Measurements from ENCODE around the gene PLCB1.

The PLCB1 gene

GRCh38 chr20:8474027-8474668 lies 342.1 kb downstream of the PLCB1 start:
- in situ Hi-C loops (cut with MboI; ENCODE audit: low sequenced_read_pairs) = no loop called here

GRCh38 chr20:8476021-8476420 lies 344.0 kb downstream of the PLCB1 start:
- in situ Hi-C loops (cut with MboI; ENCODE audit: low sequenced_read_pairs) = no loop called here

- in situ Hi-C loops (cut with MboI; ENCODE audit: low sequenced_read_pairs) = no loop called here
These were observed 348.5 kb downstream of the PLCB1 start for GRCh38 chr20:8480597-8480996.

- in situ Hi-C loops (cut with MboI; ENCODE audit: low sequenced_read_pairs) = no loop called here
These were observed 355.6 kb downstream of the PLCB1 start for GRCh38 chr20:8487696-8488095.

- in situ Hi-C loops (cut with MboI; ENCODE audit: low sequenced_read_pairs) = no loop called here
These were observed 357.2 kb downstream of the PLCB1 start for GRCh38 chr20:8489094-8489883.

GRCh38 chr20:8490076-8490830 lies 358.2 kb downstream of the PLCB1 start:
- in situ Hi-C loops (cut with MboI; ENCODE audit: low sequenced_read_pairs) = no loop called here

- in situ Hi-C loops (cut with MboI; ENCODE audit: low sequenced_read_pairs) = no loop called here
These were observed 360.1 kb downstream of the PLCB1 start for GRCh38 chr20:8492173-8492572.

- in situ Hi-C loops (cut with MboI; ENCODE audit: low sequenced_read_pairs) = no loop called here
These were observed 366.5 kb downstream of the PLCB1 start for GRCh38 chr20:8498571-8498970.

- in situ Hi-C loops (cut with MboI; ENCODE audit: low sequenced_read_pairs) = no loop called here
These were observed 372.0 kb downstream of the PLCB1 start for GRCh38 chr20:8504030-8504429.

GRCh38 chr20:8505476-8506200 lies 373.6 kb downstream of the PLCB1 start:
- in situ Hi-C loops (cut with MboI; ENCODE audit: low sequenced_read_pairs) = no loop called here

- in situ Hi-C loops (cut with MboI; ENCODE audit: low sequenced_read_pairs) = no loop called here
These were observed 375.2 kb downstream of the PLCB1 start for GRCh38 chr20:8507231-8507630.

GRCh38 chr20:8509809-8510208 lies 377.7 kb downstream of the PLCB1 start:
- in situ Hi-C loops (cut with MboI; ENCODE audit: low sequenced_read_pairs) = no loop called here

- in situ Hi-C loops (cut with MboI; ENCODE audit: low sequenced_read_pairs) = no loop called here
These were observed 378.7 kb downstream of the PLCB1 start for GRCh38 chr20:8510808-8511207.

- in situ Hi-C loops (cut with MboI; ENCODE audit: low sequenced_read_pairs) = no loop called here
These were observed 379.9 kb downstream of the PLCB1 start for GRCh38 chr20:8512003-8512402.

GRCh38 chr20:8515810-8516435 lies 383.9 kb downstream of the PLCB1 start:
- in situ Hi-C loops (cut with MboI; ENCODE audit: low sequenced_read_pairs) = no loop called here

- in situ Hi-C loops (cut with MboI; ENCODE audit: low sequenced_read_pairs) = no loop called here
These were observed 386.8 kb downstream of the PLCB1 start for GRCh38 chr20:8518878-8519277.

- in situ Hi-C loops (cut with MboI; ENCODE audit: low sequenced_read_pairs) = no loop called here
These were observed 387.8 kb downstream of the PLCB1 start for GRCh38 chr20:8519887-8520286.

GRCh38 chr20:8522168-8522567 lies 390.1 kb downstream of the PLCB1 start:
- in situ Hi-C loops (cut with MboI; ENCODE audit: low sequenced_read_pairs) = no loop called here

- in situ Hi-C loops (cut with MboI; ENCODE audit: low sequenced_read_pairs) = no loop called here
These were observed 391.6 kb downstream of the PLCB1 start for GRCh38 chr20:8523684-8524083.

GRCh38 chr20:8524101-8525016 lies 392.3 kb downstream of the PLCB1 start:
- in situ Hi-C loops (cut with MboI; ENCODE audit: low sequenced_read_pairs) = no loop called here
